Naive B cell (primary cell): ENCODE data around the gene TRAK1. TPM values are rescaled to one million over a fixed set of nuclear protein-coding genes. Genes with fewer than 3 reads are reported as not detected.

Source experiments
- ATAC-seq, 2 donors: fragments of 150-1000 bp; cut with Tn5 transposase; 2 replicates each; pipeline ENCODE4 v1.10.0; 2021; ENCODE audit warnings: low read depth in 2 of 2, mild to moderate bottlenecking in 2 of 2, moderate library complexity in 2 of 2
- DNase-seq: peaks from one replicate; pipeline ENCODE4 v3.0.0; 2022
- H3K27ac Mint-ChIP-seq, 6 donors: one replicate each; pipeline ENCODE4 v1.8.0; 2020 to 2022; ENCODE audit warnings: mild to moderate bottlenecking in 6 of 6, mixed read lengths in 6 of 6, moderate library complexity in 5 of 6, inconsistent platforms in 2 of 6
- H3K27me3 Mint-ChIP-seq, 3 donors: one replicate each; pipeline ENCODE4 v1.8.0; 2021 to 2022; ENCODE audit warnings: mixed read lengths in 3 of 3, mild to moderate bottlenecking in 1 of 3
- H3K36me3 Mint-ChIP-seq, 2 donors: one replicate each; pipeline ENCODE4 v1.8.0; 2020 to 2022; ENCODE audit warnings: mixed read lengths in 2 of 2, inconsistent platforms in 1 of 2, mild to moderate bottlenecking in 1 of 2
- H3K4me1 Mint-ChIP-seq, 3 donors: one replicate each; pipeline ENCODE4 v1.8.0; 2020 to 2022; ENCODE audit warnings: mixed read lengths in 3 of 3, inconsistent platforms in 1 of 3, mild to moderate bottlenecking in 1 of 3, moderate library complexity in 1 of 3
- H3K4me3 Mint-ChIP-seq, 8 donors: one replicate each; pipeline ENCODE4 v1.8.0; 2020 to 2022; ENCODE audit warnings: mild to moderate bottlenecking in 8 of 8, mixed read lengths in 8 of 8, moderate library complexity in 8 of 8, inconsistent platforms in 2 of 8
- H3K9me3 Mint-ChIP-seq, 7 donors: one replicate each; pipeline ENCODE4 v1.8.0; 2020 to 2022; ENCODE audit warnings: mixed read lengths in 7 of 7, mild to moderate bottlenecking in 5 of 7, inconsistent platforms in 2 of 7, moderate library complexity in 1 of 7
- polyA plus RNA-seq, 6 donors: library from polyadenylated mRNA; unstranded; fragments of 300-500 nt; fragmentation: Illumina TruSeq; gene quantifications; one replicate each; pipeline ENCODE4 v1.2.3, GENCODE V29; 2021; ENCODE audit warnings: low read depth in 6 of 6

The TRAK1 gene
- polyA plus RNA-seq, 6 donors from 2014 or later = 20.5 to 54.1 (median 28.4) TPM

- no peaks in the 10 kb centered on the region for H3K9me3 Mint-ChIP-seq
- H3K4me1 Mint-ChIP-seq = peaks cover 1 to 5% (median 4%) of the 10 kb centered on the region in 3 donors
- H3K27me3 Mint-ChIP-seq = no peaks in the 10 kb centered on the region
- peak overlapping the region in 4 of 6 donors; percentile 26 to 86 (median 57) for H3K27ac Mint-ChIP-seq
- no peak overlapping the region for H3K4me3 Mint-ChIP-seq
- peaks cover 31% of the 10 kb centered on the region in 2 donors for H3K36me3 Mint-ChIP-seq
- DNase-seq = no peak
- ATAC-seq = no peak
Observed at GRCh38 chr3:42205800-42206514, 114.8 kb downstream of the TRAK1 start.

GRCh38 chr3:42209917-42210316, 118.8 kb downstream of the TRAK1 start:
- DNase-seq = no peak
- H3K9me3 Mint-ChIP-seq = no peaks in the 10 kb centered on the region
- ATAC-seq = no peak
- H3K36me3 Mint-ChIP-seq = peaks cover 20 to 33% of the 10 kb centered on the region in 2 donors
- peak overlapping the region in 3 of 6 donors; percentile 33 to 69 (median 43) for H3K27ac Mint-ChIP-seq
- H3K4me1 Mint-ChIP-seq = peaks cover 30 to 41% (median 36%) of the 10 kb centered on the region in 3 donors
- H3K4me3 Mint-ChIP-seq = peak overlapping the region in 1 of 8 donors; percentile 47
- H3K27me3 Mint-ChIP-seq = no peaks in the 10 kb centered on the region

GRCh38 chr3:42210726-42211125, 119.6 kb downstream of the TRAK1 start:
- H3K4me3 Mint-ChIP-seq = no peak overlapping the region
- H3K9me3 Mint-ChIP-seq = no peaks in the 10 kb centered on the region
- no peak for ATAC-seq
- peak overlapping the region in 1 of 6 donors; percentile 43 for H3K27ac Mint-ChIP-seq
- no peak for DNase-seq
- no peaks in the 10 kb centered on the region for H3K27me3 Mint-ChIP-seq
- peaks cover 22 to 33% of the 10 kb centered on the region in 2 donors for H3K36me3 Mint-ChIP-seq
- H3K4me1 Mint-ChIP-seq = peaks cover 36 to 46% (median 44%) of the 10 kb centered on the region in 3 donors

GRCh38 chr3:42213417-42213816, 122.3 kb downstream of the TRAK1 start:
- Mint-ChIP-seq H3K4me3 (peak overlapping the region; percentile 21 to 78 (median 62)), H3K27ac (peak overlapping the region; percentile 39 to 96 (median 91)), H3K4me1 (peaks cover 56 to 69% (median 68%) of the 10 kb centered on the region in 3 donors), H3K9me3 (no peaks in the 10 kb centered on the region), H3K27me3 (no peaks in the 10 kb centered on the region), H3K36me3 (peaks cover 18 to 32% of the 10 kb centered on the region in 2 donors)
- ATAC-seq = peak; percentile 66 to 69
- peak; percentile 23 for DNase-seq

GRCh38 chr3:42214064-42214463, 122.9 kb downstream of the TRAK1 start:
- Mint-ChIP-seq H3K27me3 (no peaks in the 10 kb centered on the region), H3K36me3 (peaks cover 14 to 25% of the 10 kb centered on the region in 2 donors), H3K4me3 (peak overlapping the region in 7 of 8 donors; percentile 25 to 78 (median 60)), H3K27ac (peak overlapping the region; percentile 39 to 96 (median 91)), H3K9me3 (no peaks in the 10 kb centered on the region), H3K4me1 (peaks cover 55 to 68% (median 68%) of the 10 kb centered on the region in 3 donors)
- DNase-seq (no peak), ATAC-seq (no peak)

GRCh38 chr3:42214565-42215283, 123.6 kb downstream of the TRAK1 start:
- Mint-ChIP-seq H3K27ac (peak overlapping the region; percentile 19 to 93 (median 66)), H3K27me3 (no peaks in the 10 kb centered on the region), H3K36me3 (peaks cover 11 to 19% of the 10 kb centered on the region in 2 donors), H3K4me1 (peaks cover 53 to 67% (median 65%) of the 10 kb centered on the region in 3 donors), H3K4me3 (peak overlapping the region in 7 of 8 donors; percentile 29 to 78 (median 60)), H3K9me3 (no peaks in the 10 kb centered on the region)
- ATAC-seq = no peak
- no peak for DNase-seq

GRCh38 chr3:42216302-42216701, 125.1 kb downstream of the TRAK1 start:
- Mint-ChIP-seq H3K4me3 (peak overlapping the region; percentile 39 to 80 (median 63)), H3K36me3 (peaks cover 9 to 12% of the 10 kb centered on the region in 2 donors), H3K27me3 (no peaks in the 10 kb centered on the region), H3K9me3 (no peaks in the 10 kb centered on the region), H3K27ac (peak overlapping the region; percentile 22 to 90 (median 74)), H3K4me1 (peaks cover 53 to 66% (median 64%) of the 10 kb centered on the region in 3 donors)
- DNase-seq = no peak
- no peak for ATAC-seq

GRCh38 chr3:42216931-42217333, 125.8 kb downstream of the TRAK1 start:
- Mint-ChIP-seq H3K4me1 (peaks cover 47 to 59% (median 57%) of the 10 kb centered on the region in 3 donors), H3K4me3 (peak overlapping the region in 7 of 8 donors; percentile 45 to 87 (median 72)), H3K27me3 (no peaks in the 10 kb centered on the region), H3K27ac (peak overlapping the region; percentile 56 to 92 (median 82)), H3K36me3 (peaks cover 2 to 12% of the 10 kb centered on the region in 2 donors), H3K9me3 (no peaks in the 10 kb centered on the region)
- DNase-seq (peak; percentile 46), ATAC-seq (peak; percentile 70 to 77)

GRCh38 chr3:42220436-42221121, 129.4 kb downstream of the TRAK1 start:
- Mint-ChIP-seq H3K4me1 (peaks cover 21 to 25% (median 23%) of the 10 kb centered on the region in 3 donors), H3K9me3 (no peaks in the 10 kb centered on the region), H3K4me3 (peak overlapping the region in 1 of 8 donors; percentile 42), H3K27ac (peak overlapping the region in 5 of 6 donors; percentile 43 to 86 (median 52)), H3K36me3 (peaks cover 22 to 24% of the 10 kb centered on the region in 2 donors), H3K27me3 (no peaks in the 10 kb centered on the region)
- ATAC-seq (no peak), DNase-seq (no peak)

GRCh38 chr3:42222942-42223693, 132.0 kb downstream of the TRAK1 start:
- no peak for ATAC-seq
- no peak for DNase-seq
- peaks cover 23 to 29% of the 10 kb centered on the region in 2 donors for H3K36me3 Mint-ChIP-seq
- no peaks in the 10 kb centered on the region for H3K9me3 Mint-ChIP-seq
- H3K4me3 Mint-ChIP-seq = no peak overlapping the region
- no peaks in the 10 kb centered on the region for H3K27me3 Mint-ChIP-seq
- peak overlapping the region in 2 of 6 donors; percentile 15 to 24 for H3K27ac Mint-ChIP-seq
- peaks cover 4 to 8% (median 5%) of the 10 kb centered on the region in 3 donors for H3K4me1 Mint-ChIP-seq

GRCh38 chr3:42224178-42224577, 133.0 kb downstream of the TRAK1 start:
- peak overlapping the region in 3 of 6 donors; percentile 57 to 71 (median 68) for H3K27ac Mint-ChIP-seq
- ATAC-seq = no peak
- no peak for DNase-seq
- H3K4me3 Mint-ChIP-seq = no peak overlapping the region
- H3K9me3 Mint-ChIP-seq = no peaks in the 10 kb centered on the region
- peaks cover 4 to 8% (median 5%) of the 10 kb centered on the region in 3 donors for H3K4me1 Mint-ChIP-seq
- no peaks in the 10 kb centered on the region for H3K27me3 Mint-ChIP-seq
- peaks cover 23 to 29% of the 10 kb centered on the region in 2 donors for H3K36me3 Mint-ChIP-seq

GRCh38 chr3:42224658-42225421, 133.7 kb downstream of the TRAK1 start:
- peaks cover 23 to 28% of the 10 kb centered on the region in 2 donors for H3K36me3 Mint-ChIP-seq
- H3K27me3 Mint-ChIP-seq = no peaks in the 10 kb centered on the region
- H3K4me3 Mint-ChIP-seq = no peak overlapping the region
- H3K9me3 Mint-ChIP-seq = no peaks in the 10 kb centered on the region
- H3K4me1 Mint-ChIP-seq = peaks cover 4 to 8% (median 5%) of the 10 kb centered on the region in 3 donors
- H3K27ac Mint-ChIP-seq = peak overlapping the region in 3 of 6 donors; percentile 2 to 24 (median 18)
- ATAC-seq = no peak
- no peak for DNase-seq
